ENCODE results near the gene SRRM4.

The SRRM4 gene

DNA sequence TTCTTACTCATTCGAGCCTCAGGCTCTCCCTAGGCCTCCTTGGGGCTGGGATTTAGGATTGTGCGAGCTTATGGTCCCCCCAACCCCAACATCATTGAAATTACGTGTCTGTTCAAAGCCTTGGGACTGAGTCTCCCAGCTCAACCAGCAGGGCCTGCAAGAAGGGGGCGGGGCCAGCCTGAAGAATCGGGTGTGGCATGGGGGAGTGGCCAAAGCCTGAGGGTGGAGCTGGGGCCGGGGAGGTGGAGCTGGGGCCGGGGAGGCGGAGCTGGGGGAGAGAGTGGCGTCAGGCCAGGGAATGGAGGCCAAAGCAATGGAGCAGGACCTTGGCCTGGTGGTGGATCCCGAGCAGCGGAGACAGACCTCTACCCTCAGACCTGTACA lies 173.1 kb downstream of the SRRM4 start:
- H2AFZ ChIP-seq (ENCODE audit: insufficient read depth, low read length, poor library complexity) = peak overlapping the region; percentile 91
- peaks cover 0 to 2% of the 10 kb centered on the region in 2 experiments for H3K36me3 ChIP-seq (ENCODE audit: control insufficient read depth in 1 of 2, insufficient read depth in 2 of 2, low read length in 2 of 2)
- H3K4me2 ChIP-seq (ENCODE audit: low read length) = peak overlapping the region; percentile 75
- H3K9ac ChIP-seq (ENCODE audit: low read length) = no peak overlapping the region
- no CpG with 5 or more reads among the region's 11 CpGs for WGBS (ENCODE audit: extremely low coverage, insufficient coverage, insufficient read length)
- peak overlapping the region; percentile 92 for H4K8ac ChIP-seq (ENCODE audit: low read depth, low read length)
- H3K14ac ChIP-seq (ENCODE audit: low read length) = peak overlapping the region; percentile 95
- H2BK12ac ChIP-seq (ENCODE audit: low read length) = peak overlapping the region; percentile 91
- H4K91ac ChIP-seq (ENCODE audit: low read depth, low read length) = peak overlapping the region; percentile 96
- H3K27me3 ChIP-seq (ENCODE audit: insufficient read depth, low read length) = no peaks in the 10 kb centered on the region
- H2BK5ac ChIP-seq (ENCODE audit: low read depth, low read length, poor library complexity) = peak overlapping the region; percentile 82
- peaks cover 0 to 8% of the 10 kb centered on the region in 2 experiments for H3K4me1 ChIP-seq (ENCODE audit: control insufficient read depth in 1 of 2, insufficient read depth in 2 of 2, low read length in 2 of 2)
- peaks cover 6% of the 10 kb centered on the region for H3K79me2 ChIP-seq (ENCODE audit: control insufficient read depth, insufficient read depth, low read length, poor library complexity)
- H2BK120ac ChIP-seq (ENCODE audit: insufficient read depth, low read length, poor library complexity) = peak overlapping the region; percentile 93
- peak overlapping the region; percentile 59 for H3K27ac ChIP-seq (ENCODE audit: low read depth, low read length)
- H3K79me1 ChIP-seq (ENCODE audit: low read length) = peaks cover 9% of the 10 kb centered on the region
- H2AK5ac ChIP-seq (ENCODE audit: low read length) = peak overlapping the region; percentile 70
- H3K23ac ChIP-seq (ENCODE audit: low read length) = no peak overlapping the region
- H3K9me3 ChIP-seq (ENCODE audit: insufficient read depth, low read depth, low read length) = peaks cover 2% of the 10 kb centered on the region
- peak overlapping the region; percentile 91 for H3K18ac ChIP-seq (ENCODE audit: low read length)
- H3K4me3 ChIP-seq (ENCODE audit: low read depth, low read length) = peak overlapping the region; percentile 52
- peak overlapping the region; percentile 98 for H4K12ac ChIP-seq (ENCODE audit: low read depth, low read length)
- DNase-seq = peak; percentile 47 to 76
- H3K4ac ChIP-seq (ENCODE audit: low read depth, low read length) = peak overlapping the region; percentile 75

GRCh38 chr12:119156401-119157044 lies 175.2 kb downstream of the SRRM4 start:
- H3K79me2 ChIP-seq (ENCODE audit: control insufficient read depth, insufficient read depth, low read length, poor library complexity) = peaks cover 6% of the 10 kb centered on the region
- H3K14ac ChIP-seq (ENCODE audit: low read length) = no peak overlapping the region
- no peak overlapping the region for H3K4me3 ChIP-seq (ENCODE audit: low read depth, low read length)
- H2BK5ac ChIP-seq (ENCODE audit: low read depth, low read length, poor library complexity) = no peak overlapping the region
- no peak overlapping the region for H2AK5ac ChIP-seq (ENCODE audit: low read length)
- H2AFZ ChIP-seq (ENCODE audit: insufficient read depth, low read length, poor library complexity) = no peak overlapping the region
- H3K79me1 ChIP-seq (ENCODE audit: low read length) = peaks cover 9% of the 10 kb centered on the region
- H3K23ac ChIP-seq (ENCODE audit: low read length) = no peak overlapping the region
- no peaks in the 10 kb centered on the region for H3K27me3 ChIP-seq (ENCODE audit: insufficient read depth, low read length)
- no peak overlapping the region for H3K27ac ChIP-seq (ENCODE audit: low read depth, low read length)
- H3K4ac ChIP-seq (ENCODE audit: low read depth, low read length) = no peak overlapping the region
- no peak overlapping the region for H4K8ac ChIP-seq (ENCODE audit: low read depth, low read length)
- H2BK12ac ChIP-seq (ENCODE audit: low read length) = no peak overlapping the region
- H3K4me2 ChIP-seq (ENCODE audit: low read length) = no peak overlapping the region
- H4K91ac ChIP-seq (ENCODE audit: low read depth, low read length) = no peak overlapping the region
- H3K9me3 ChIP-seq (ENCODE audit: insufficient read depth, low read depth, low read length) = peaks cover under 1% of the 10 kb centered on the region
- H3K9ac ChIP-seq (ENCODE audit: low read length) = no peak overlapping the region
- no peaks in the 10 kb centered on the region for H3K36me3 ChIP-seq (ENCODE audit: control insufficient read depth in 1 of 2, insufficient read depth in 2 of 2, low read length in 2 of 2)
- no peak overlapping the region for H2BK120ac ChIP-seq (ENCODE audit: insufficient read depth, low read length, poor library complexity)
- peak in 1 of 2 donors; percentile 48 for DNase-seq
- H3K4me1 ChIP-seq (ENCODE audit: control insufficient read depth in 1 of 2, insufficient read depth in 2 of 2, low read length in 2 of 2) = peaks cover 3 to 8% of the 10 kb centered on the region in 2 experiments
- no peak overlapping the region for H3K18ac ChIP-seq (ENCODE audit: low read length)
- no CpG with 5 or more reads among the region's 35 CpGs for WGBS (ENCODE audit: extremely low coverage, insufficient coverage, insufficient read length)
- H4K12ac ChIP-seq (ENCODE audit: low read depth, low read length) = no peak overlapping the region

GRCh38 chr12:119157528-119157927 lies 176.2 kb downstream of the SRRM4 start:
- no peak overlapping the region for H2AFZ ChIP-seq (ENCODE audit: insufficient read depth, low read length, poor library complexity)
- peaks cover 3 to 8% of the 10 kb centered on the region in 2 experiments for H3K4me1 ChIP-seq (ENCODE audit: control insufficient read depth in 1 of 2, insufficient read depth in 2 of 2, low read length in 2 of 2)
- H4K12ac ChIP-seq (ENCODE audit: low read depth, low read length) = no peak overlapping the region
- no peak overlapping the region for H3K4me2 ChIP-seq (ENCODE audit: low read length)
- H3K4ac ChIP-seq (ENCODE audit: low read depth, low read length) = no peak overlapping the region
- WGBS (ENCODE audit: extremely low coverage, insufficient coverage, insufficient read length) = no CpG with 5 or more reads among the region's 6 CpGs
- no peaks in the 10 kb centered on the region for H3K27me3 ChIP-seq (ENCODE audit: insufficient read depth, low read length)
- H3K27ac ChIP-seq (ENCODE audit: low read depth, low read length) = no peak overlapping the region
- no peak overlapping the region for H4K91ac ChIP-seq (ENCODE audit: low read depth, low read length)
- H3K23ac ChIP-seq (ENCODE audit: low read length) = no peak overlapping the region
- H3K9me3 ChIP-seq (ENCODE audit: insufficient read depth, low read depth, low read length) = no peaks in the 10 kb centered on the region
- H3K4me3 ChIP-seq (ENCODE audit: low read depth, low read length) = no peak overlapping the region
- H3K9ac ChIP-seq (ENCODE audit: low read length) = no peak overlapping the region
- H2BK12ac ChIP-seq (ENCODE audit: low read length) = no peak overlapping the region
- no peaks in the 10 kb centered on the region for H3K36me3 ChIP-seq (ENCODE audit: control insufficient read depth in 1 of 2, insufficient read depth in 2 of 2, low read length in 2 of 2)
- H3K79me2 ChIP-seq (ENCODE audit: control insufficient read depth, insufficient read depth, low read length, poor library complexity) = peaks cover 6% of the 10 kb centered on the region
- no peak overlapping the region for H2BK5ac ChIP-seq (ENCODE audit: low read depth, low read length, poor library complexity)
- no peak overlapping the region for H3K14ac ChIP-seq (ENCODE audit: low read length)
- peak overlapping the region; percentile 34 for H2AK5ac ChIP-seq (ENCODE audit: low read length)
- no peak for DNase-seq
- H2BK120ac ChIP-seq (ENCODE audit: insufficient read depth, low read length, poor library complexity) = no peak overlapping the region
- peaks cover 9% of the 10 kb centered on the region for H3K79me1 ChIP-seq (ENCODE audit: low read length)
- H4K8ac ChIP-seq (ENCODE audit: low read depth, low read length) = no peak overlapping the region
- no peak overlapping the region for H3K18ac ChIP-seq (ENCODE audit: low read length)

DNA sequence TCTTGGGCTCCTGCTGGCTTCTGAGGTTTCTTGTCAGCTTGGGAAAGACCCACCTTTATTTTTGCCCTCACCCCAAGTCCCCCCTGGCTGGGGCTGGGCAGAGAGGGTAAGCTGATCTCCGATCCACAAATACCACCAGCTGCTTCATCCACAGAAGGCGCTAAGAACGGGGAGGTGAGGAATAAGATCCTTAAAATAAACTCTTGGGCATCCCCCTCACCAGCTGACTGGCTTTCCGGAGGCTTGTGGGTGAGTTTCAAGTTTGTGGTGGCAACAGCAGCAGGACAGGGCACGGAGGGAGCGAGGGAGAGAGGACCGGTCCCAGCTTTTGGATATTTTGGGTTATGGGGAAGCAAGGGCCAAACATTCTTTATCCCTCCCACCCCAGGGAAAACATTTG lies 176.6 kb downstream of the SRRM4 start:
- Histone ChIP-seq H3K9ac (ENCODE audit: low read length) (no peak overlapping the region), H3K4me2 (ENCODE audit: low read length) (no peak overlapping the region), H3K4ac (ENCODE audit: low read depth, low read length) (no peak overlapping the region), H3K27ac (ENCODE audit: low read depth, low read length) (no peak overlapping the region), H4K12ac (ENCODE audit: low read depth, low read length) (no peak overlapping the region), H2BK12ac (ENCODE audit: low read length) (no peak overlapping the region), H4K8ac (ENCODE audit: low read depth, low read length) (no peak overlapping the region), H2AK5ac (ENCODE audit: low read length) (no peak overlapping the region), H3K14ac (ENCODE audit: low read length) (no peak overlapping the region), H3K36me3 (ENCODE audit: control insufficient read depth in 1 of 2, insufficient read depth in 2 of 2, low read length in 2 of 2) (no peaks in the 10 kb centered on the region), H3K9me3 (ENCODE audit: insufficient read depth, low read depth, low read length) (no peaks in the 10 kb centered on the region), H3K79me1 (ENCODE audit: low read length) (peaks cover 9% of the 10 kb centered on the region), H2BK5ac (ENCODE audit: low read depth, low read length, poor library complexity) (no peak overlapping the region), H3K27me3 (ENCODE audit: insufficient read depth, low read length) (no peaks in the 10 kb centered on the region), H3K79me2 (ENCODE audit: control insufficient read depth, insufficient read depth, low read length, poor library complexity) (peaks cover 6% of the 10 kb centered on the region), H3K4me3 (ENCODE audit: low read depth, low read length) (no peak overlapping the region), H2BK120ac (ENCODE audit: insufficient read depth, low read length, poor library complexity) (no peak overlapping the region), H3K18ac (ENCODE audit: low read length) (no peak overlapping the region), H4K91ac (ENCODE audit: low read depth, low read length) (no peak overlapping the region), H2AFZ (ENCODE audit: insufficient read depth, low read length, poor library complexity) (no peak overlapping the region), H3K4me1 (ENCODE audit: control insufficient read depth in 1 of 2, insufficient read depth in 2 of 2, low read length in 2 of 2) (peaks cover 3 to 8% of the 10 kb centered on the region in 2 experiments), H3K23ac (ENCODE audit: low read length) (no peak overlapping the region)
- no peak for DNase-seq
- WGBS (ENCODE audit: extremely low coverage, insufficient coverage, insufficient read length) = no CpG with 5 or more reads among the region's 7 CpGs

Data from trophoblast cell (in vitro differentiated cells and primary cell).